GM21576 (cell line): ENCODE measurements around the gene NDUFA13.

Source experiments
- ATAC-seq: cut with Tn5 transposase; IDR thresholded peaks from one replicate; pipeline ENCODE4 v1.9.1; 2021; ENCODE audit warnings: mild to moderate bottlenecking, moderate library complexity; ENCODE audit not compliant: unreplicated experiment

Gene NDUFA13

DNA sequence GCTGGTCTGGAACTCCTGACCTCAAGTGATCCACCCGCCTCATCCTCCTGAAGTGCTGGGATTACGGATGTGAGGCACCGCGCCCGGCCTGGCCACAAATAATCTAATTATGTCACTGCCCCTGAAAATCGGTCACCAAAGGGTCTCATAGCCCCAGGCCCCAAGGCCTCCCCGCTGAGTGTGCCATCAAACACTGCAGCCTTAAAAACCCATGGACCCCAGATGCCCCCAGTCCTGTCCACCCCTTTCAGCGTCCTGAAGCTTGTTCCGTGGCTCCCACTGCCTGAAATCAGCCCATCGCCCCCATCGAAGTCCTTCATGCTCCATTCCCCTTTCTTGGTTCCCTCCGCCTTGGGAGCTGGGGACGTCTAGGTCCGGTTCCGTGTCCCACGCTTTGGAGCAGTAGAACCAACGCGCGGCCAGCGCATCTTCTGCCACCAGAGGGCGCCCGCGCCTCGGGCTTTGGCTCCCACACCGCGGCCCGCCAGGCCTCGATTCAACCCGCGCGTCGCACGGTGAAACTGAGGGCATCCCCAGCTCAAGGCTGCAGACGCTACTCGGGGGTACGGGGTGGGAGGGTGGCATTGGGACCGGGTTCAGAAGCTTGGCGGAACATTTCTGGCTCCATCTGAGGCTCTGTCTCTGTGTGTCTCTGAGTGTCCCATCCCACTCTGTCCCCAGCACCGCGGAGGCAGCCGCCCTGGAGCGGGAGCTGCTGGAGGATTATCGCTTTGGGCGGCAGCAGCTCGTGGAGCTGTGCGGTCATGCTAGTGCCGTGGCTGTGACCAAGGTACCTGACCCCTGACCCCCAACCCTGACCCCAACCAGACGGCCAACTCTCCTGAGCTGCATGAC lies 16.2 kb downstream of the NDUFA13 start:
- no peak for ATAC-seq

DNA sequence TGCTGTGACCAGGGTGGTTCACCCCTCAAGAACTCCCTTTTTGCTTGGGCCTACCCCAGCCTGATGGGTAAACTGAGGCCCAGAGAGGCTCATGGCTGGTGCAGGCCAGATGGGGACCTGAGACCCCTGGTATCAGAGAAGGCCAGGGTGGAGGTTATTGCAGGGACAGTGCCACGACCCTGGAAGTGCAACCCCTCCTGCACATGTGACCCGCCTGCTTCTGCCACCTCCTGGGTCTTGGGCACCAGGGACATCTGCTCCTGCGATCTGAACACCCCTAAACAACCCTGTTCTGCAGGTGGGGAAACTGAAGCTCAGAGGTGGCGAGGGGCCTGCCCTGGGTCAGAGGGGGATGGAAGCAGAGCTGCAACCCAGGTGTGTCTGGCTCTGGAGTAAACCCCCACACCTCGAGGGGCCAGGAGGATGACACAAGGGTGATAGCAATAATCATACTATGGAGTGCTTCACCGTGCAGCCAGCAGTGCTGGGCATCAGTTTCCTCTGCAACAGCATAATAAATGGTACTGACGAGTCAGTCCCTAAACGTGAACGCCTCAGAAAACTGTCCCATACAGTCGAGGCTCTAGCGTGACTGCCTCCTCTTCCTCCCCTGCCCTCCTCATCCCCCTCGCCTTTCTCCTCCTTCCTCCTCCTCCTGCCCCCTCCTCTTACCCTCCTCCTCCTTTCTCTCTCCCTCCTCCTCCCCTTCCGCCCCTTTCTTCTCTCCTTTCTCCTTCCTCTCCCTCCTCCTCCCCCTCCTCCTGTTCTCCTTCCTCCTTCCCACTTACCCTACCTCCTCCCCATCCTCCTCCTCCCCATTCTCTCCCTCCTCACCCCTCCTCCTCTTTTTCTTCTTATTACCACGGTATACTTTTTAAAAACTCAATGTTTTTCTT lies 17.0 kb downstream of the NDUFA13 start:
- no peak for ATAC-seq

DNA sequence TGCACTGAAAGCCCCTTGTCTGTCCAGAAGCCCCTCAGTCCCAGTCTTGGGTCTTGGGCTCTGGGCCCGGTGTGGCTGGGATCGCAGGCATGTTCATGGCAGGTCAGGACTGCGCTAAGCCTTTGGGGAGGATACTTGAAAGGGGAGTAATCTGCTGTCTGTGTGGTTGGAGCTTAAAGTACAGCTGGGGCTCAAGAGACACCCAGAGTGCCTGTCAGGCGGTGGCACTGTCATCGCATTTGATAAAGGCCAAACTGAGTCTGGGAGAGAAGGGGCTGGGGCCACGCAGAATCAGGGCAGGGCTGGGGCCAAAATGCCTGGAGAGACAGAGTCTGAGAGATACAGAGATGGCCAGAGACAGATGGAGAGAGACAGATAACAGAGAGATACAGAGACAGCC lies 17.8 kb downstream of the NDUFA13 start:
- ATAC-seq = no peak

DNA sequence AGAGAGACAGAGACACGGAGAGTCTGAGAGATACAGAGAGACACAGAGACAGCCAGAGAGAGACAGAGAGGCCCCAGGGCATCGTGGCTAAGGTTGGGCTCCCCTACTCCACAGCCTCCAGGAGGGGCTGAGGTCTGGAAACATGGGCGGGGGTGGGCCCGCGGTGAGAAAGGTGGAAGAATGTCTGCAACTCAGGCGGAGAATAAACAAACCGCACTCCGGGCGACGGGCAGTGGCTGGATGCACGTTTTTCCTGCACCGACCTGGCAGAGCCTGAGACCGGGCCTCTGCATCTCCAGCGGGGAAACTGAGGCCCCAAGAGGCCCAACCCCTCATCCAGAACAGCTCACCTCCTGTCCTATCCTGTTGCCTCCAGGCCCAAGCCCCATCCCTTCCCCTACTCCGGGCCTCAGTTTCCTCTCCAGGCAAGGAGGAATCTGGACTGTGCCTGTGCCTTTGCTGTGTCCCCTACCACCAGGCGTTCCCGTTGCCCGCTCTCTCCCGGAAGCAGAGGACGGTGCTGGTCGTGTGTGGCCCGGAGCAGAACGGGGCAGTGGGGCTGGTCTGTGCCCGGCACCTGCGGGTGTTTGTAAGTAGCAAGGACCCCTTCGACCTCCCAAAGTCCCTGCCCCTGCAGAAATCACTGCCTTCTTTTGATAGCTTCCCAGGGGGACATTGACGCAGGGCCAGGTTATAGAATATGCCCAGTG lies 18.7 kb downstream of the NDUFA13 start:
- no peak for ATAC-seq

DNA sequence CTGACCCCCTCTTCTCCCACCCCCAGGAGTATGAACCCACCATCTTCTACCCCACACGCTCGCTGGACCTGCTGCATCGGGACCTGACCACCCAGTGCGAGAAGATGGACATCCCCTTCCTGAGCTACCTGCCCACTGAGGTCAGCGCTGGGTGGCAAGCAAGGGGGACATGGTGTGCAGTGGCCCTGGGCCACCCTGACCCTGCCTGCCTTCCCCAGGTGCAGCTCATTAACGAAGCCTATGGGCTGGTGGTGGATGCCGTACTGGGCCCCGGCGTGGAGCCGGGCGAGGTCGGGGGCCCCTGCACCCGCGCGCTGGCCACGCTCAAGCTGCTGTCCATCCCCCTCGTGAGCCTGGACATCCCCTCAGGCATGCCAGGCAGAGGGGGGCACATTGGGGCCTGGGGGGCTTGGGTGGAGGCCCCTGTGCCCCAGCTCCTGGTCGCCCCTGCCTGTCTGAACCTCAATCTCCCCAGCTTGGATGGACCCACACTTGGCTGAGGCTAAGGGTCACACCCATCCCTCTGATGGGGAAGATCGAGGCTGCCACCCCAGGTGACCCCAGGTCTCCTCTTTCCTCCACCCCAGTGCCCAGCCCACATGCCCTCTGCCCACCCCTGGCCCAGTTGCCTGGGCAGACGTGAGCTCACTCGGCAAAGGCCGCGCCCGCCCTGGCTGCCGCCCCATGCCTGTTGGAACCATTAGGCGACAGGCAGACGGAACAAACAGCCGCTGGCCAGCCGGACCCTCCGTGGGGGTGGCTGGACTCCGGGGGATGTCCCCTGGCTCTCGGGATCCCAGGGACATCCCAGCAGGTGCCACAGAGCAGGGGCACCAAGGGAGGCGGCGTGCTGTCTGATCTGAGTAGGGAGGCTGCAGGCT lies 19.5 kb downstream of the NDUFA13 start:
- ATAC-seq = no peak

DNA sequence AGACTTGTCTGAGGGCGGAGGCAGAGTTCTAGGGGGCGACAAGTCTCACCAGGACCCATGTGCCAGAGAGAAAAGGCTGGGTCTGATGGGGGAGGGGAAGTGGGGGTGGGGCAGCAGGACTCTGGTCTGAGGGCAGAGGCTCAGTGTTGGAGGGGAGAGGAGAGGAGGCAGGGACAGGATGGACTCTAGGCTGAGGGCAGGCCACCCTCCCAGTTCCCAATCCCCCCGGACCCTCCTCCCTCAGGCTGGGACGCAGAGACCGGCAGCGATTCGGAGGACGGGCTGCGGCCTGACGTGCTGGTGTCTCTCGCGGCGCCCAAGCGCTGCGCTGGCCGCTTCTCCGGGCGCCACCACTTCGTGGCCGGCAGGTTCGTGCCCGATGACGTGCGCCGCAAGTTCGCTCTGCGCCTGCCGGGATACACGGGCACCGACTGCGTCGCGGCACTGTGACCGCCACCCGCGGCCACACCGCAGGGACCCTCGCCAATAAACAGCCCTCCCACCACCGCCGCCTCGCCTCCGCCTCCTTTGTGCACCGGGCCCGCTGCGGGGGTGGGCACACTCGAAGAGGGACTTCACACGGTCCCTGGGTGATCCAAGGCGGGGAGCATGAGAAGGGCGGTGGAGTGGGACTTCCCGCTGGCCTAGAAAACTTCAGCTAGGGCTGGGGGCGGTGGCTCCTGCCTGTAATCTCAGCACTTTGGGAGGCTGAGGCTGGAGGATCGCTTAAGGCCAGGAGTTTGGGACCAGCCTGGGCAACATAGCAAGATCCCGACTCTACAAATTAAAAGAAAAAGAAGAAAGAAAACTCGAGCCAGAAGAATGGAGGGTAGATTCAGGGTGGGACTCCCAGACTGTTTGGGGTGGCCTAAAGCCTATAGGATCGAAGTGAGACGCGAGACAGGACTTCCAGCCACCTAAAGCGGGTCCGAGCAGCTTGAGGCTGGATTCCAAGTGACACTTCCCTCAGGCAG lies 21.3 kb downstream of the NDUFA13 start:
- ATAC-seq = no peak

DNA sequence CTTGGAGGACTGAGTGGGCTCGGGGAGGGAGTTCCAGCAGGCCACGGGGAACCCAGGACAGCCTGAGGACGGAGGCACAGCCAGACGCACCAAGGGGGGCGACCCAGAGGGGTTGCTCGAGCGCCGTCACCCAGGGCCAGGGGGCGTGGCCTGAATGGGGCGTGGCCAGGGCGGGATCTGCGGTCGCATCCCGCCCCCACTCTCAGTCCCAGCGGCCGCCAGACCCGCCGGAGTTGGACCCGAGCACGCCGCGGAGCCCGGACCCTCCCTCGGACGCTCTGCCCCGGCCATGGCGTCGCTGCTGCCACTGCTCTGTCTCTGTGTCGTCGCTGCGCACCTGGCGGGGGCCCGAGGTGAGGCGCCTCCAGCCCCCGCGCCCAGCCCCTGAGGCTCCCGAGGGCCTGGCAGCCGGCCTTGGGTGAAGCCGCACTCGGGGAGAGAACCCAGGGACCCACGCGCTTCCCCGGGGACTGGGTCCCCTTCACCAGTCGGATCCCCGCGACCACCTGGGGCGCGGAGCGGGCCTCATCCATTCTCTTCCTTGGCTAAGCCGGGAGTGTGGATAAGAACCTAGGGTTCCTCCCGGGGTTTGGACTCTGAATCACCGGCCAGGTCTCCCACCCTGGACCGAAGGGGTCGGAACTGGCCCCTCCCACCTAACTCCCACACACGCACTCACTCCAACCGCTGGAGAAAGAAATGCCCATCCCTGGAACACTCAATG lies 22.2 kb downstream of the NDUFA13 start, which contains the start of gene CILP2:
Gene CILP2, plus strand, starts transcription at position 205 of the 724 bp plus-strand sequence. Its CDS starts 85 bp downstream, at position 290.
- no peak for ATAC-seq

DNA sequence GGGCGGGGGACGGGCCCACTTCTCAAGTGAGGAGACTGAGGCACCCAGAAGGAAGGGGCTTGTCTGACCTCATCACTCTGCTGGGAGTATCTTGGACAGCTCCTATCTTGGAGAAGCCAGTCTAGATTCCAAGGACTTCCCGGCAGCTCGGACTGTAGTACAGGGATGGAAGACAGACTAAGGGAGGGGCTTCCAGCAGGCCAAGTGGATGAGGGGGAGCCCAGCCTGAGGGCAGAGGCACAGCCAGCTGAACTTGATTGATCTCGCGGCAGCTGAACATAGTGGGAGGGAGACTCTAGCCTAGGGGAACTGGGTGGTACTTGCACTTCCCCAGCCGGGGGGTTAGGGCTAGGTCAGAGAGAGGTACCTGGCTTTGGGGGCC lies 22.8 kb downstream of the NDUFA13 start:
- no peak for ATAC-seq

DNA sequence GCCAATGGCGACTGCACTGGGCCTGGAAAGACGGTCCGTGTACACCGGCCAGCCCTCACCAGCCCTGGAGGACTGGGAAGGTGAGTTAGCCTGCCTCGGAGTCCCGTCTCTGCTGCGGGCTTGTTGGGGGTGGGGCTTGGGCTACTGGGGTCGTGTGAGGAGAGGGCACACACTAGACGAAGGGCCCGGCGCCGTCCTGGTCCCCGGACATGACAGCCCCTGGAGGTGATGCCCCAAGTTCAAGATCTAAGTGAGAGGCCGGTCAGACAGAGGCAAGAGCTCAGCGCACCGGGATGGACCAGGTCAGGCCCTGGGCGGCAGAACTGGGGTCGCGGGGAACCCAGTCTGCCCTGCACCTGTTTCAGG lies 23.7 kb downstream of the NDUFA13 start:
- no peak for ATAC-seq

DNA sequence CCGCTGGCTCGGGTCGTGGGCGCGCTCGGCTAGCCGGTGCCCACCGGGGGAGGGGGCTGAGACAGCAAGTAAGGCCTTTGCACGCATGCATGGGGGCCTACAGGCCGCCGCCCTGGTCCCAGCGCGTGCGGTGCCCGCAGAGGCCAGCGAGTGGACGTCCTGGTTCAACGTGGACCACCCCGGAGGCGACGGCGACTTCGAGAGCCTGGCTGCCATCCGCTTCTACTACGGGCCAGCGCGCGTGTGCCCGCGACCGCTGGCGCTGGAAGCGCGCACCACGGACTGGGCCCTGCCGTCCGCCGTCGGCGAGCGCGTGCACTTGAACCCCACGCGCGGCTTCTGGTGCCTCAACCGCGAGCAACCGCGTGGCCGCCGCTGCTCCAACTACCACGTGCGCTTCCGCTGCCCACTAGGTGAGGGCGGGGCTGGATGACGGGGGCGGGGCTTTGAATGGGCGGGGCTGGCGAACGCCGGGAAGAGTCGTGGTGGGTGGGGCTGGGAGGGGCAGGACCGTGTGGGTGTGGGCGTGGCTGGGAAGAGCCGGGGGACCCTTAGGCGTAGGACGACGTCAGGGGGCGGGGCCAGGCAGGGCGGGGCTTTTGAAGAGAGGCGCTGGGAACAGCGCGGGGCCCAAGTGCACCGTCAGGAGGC lies 24.2 kb downstream of the NDUFA13 start:
- no peak for ATAC-seq

DNA sequence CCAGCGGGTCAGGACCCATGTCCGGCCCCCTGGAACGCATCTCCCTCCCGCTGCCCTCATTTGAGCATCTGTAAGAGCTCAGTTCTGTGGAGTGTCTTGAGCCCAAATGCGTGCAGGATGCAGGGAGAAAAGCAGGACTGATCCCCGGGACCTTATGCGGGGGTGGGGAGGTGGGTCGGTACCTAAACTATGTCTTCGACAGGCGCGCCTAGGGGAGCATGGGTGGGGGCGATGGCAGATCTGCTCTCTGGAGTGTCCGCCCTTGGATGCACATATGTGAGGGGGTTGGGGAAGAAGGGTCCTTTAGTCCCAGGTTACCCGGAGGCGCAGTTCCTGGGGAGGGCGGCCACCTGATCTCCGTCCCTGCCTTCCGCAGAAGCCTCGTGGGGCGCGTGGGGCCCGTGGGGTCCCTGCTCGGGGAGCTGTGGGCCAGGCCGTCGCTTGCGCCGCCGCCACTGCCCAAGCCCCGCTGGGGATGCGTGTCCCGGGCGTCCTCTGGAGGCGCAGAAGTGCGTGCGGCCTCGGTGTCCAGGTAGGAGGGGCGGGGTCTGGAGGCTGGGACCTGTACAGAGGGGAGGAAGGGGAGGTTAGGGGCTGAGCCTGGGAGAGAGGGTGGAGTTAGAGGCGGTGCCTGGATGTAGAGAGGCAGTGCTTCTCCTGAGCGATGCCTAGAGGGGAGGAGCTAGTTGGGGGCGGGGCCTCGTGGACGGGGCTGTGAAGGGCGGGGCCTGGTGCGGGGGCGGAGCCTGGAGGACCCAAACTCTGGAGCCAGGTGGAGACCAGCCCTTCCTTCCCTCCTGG lies 24.9 kb downstream of the NDUFA13 start:
- no peak for ATAC-seq

DNA sequence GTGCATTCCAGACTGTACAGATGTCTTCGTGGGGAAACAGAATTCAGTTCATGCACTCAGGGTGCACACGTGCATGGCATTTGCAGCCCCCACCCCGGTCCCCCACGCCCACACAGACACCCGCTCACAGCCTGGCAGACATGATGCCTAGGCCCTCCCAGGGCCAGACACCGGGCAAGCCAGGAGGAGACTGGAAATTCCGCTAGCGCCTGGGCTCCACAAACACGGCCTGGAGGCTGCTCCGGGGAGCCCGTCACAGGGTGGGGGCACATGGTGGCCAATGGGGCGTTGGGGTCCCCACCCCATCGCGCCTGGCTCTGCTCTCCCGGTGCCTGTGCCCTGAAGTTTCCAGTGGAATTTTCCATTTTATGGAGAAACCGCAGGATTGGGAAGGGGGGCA lies 25.6 kb downstream of the NDUFA13 start:
- ATAC-seq = no peak

DNA sequence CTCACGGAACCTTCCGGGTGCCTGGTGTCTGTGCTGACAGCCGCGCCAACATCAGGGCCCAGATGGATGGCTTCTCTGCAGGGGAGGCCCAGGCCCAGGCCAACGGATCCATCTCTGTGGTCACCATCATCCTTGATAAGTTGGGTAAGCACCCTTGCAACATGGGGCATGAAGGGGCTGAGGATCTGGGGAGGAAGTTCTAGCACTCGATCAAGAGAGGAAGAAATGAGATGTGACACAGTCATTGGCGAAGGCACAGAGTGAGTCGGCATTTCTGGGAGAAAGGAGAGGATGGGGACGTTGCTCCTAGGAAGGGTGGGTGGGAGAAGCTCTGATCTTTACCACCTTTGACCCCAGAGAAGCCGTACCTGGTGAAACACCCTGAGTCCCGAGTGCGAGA lies 26.5 kb downstream of the NDUFA13 start:
- ATAC-seq = no peak

DNA sequence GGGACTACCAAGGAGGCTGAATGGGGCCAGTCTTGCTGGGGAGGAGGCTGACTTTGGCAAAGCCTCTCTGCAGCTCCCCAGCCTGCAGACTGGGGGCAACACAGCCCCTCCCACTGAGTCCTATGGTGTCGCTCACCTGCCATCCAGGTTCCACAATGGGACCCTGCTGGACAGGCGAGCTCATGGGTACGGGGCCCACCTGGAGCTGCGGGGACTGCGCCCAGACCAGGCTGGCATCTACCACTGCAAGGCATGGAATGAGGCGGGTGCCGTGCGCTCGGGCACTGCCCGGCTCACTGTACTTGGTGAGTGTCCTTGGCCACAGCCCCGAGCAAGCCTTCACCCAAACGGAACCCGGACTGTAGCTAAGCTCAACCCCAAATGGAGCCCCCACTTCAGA lies 27.1 kb downstream of the NDUFA13 start:
- ATAC-seq = no peak

DNA sequence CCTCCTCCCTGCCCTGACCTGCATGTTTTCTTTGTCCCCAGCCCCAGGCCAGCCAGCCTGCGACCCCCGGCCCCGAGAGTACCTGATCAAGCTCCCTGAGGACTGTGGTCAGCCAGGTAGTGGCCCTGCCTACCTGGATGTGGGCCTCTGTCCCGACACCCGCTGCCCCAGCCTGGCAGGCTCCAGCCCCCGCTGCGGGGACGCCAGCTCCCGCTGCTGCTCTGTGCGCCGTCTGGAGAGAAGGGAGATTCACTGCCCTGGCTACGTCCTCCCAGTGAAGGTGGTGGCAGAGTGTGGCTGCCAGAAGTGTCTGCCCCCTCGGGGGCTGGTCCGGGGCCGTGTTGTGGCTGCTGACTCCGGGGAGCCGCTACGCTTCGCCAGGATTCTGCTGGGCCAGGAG lies 27.6 kb downstream of the NDUFA13 start:
- ATAC-seq = no peak

DNA sequence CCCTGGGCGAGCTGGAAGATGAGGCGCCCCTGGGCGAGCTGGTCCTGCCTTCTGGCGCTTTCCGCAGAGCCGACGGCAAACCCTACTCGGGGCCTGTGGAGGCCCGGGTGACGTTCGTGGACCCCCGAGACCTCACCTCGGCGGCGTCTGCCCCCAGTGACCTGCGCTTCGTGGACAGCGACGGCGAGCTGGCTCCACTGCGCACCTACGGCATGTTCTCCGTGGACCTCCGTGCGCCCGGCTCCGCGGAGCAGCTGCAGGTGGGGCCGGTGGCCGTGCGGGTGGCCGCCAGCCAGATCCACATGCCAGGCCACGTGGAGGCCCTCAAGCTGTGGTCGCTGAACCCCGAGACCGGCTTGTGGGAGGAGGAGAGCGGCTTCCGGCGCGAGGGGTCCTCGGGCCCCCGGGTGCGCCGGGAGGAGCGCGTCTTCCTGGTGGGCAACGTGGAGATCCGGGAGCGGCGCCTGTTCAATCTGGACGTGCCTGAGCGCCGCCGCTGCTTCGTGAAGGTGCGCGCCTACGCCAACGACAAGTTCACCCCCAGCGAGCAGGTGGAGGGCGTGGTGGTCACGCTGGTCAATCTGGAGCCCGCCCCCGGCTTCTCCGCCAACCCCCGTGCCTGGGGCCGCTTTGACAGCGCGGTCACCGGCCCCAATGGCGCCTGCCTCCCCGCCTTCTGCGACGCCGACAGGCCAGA lies 28.4 kb downstream of the NDUFA13 start:
- no peak for ATAC-seq
